ENCODE measurements around the gene ITPKA. TPM values are rescaled to one million over a fixed set of nuclear protein-coding genes. Genes with fewer than 3 reads are reported as not detected.

ITPKA gene
- total and polyA plus RNA-seq, 2 donors (not counting 1 experiment from before 2014, with no cell fraction given), result 0.22 TPM; not detected in 1

DNA sequence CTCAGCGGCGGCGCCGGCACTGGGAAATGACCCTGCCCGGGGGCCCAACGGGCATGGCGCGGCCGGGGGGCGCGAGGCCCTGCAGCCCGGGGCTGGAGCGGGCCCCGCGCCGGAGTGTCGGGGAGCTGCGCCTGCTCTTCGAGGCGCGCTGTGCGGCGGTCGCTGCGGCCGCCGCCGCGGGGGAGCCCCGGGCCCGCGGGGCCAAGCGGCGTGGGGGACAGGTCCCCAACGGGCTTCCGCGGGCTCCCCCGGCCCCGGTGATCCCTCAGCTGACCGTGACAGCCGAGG lies 172 bp downstream of the ITPKA start:
- Mint-ChIP-seq H3K9me3 (ENCODE audit: insufficient read depth) (no peaks in the 10 kb centered on the region), H3K4me1 (peaks cover 14% of the 10 kb centered on the region), H3K4me3 (peak overlapping the region; percentile 80), H3K27me3 (peaks cover 45% of the 10 kb centered on the region), H3K27ac (no peak overlapping the region)
- DNase-seq (no peak), ATAC-seq (ENCODE audit: low read depth) (no peak)
- Histone ChIP-seq H3K4me3 (ENCODE audit: control extremely low read depth in 1 of 5, extremely low read depth in 1 of 5, insufficient read depth in 1 of 5, low read depth in 2 of 5, low read length in 4 of 5) (peak overlapping the region; percentile 5 to 81 (median 55)), H3K79me2 (ENCODE audit: control insufficient read depth, insufficient read depth, low read length) (no peaks in the 10 kb centered on the region), H3K9me3 (ENCODE audit: control extremely low read depth in 1 of 3, control insufficient read depth in 2 of 3, insufficient read depth in 1 of 3, low read length in 2 of 3) (peaks cover 0 to 22% (median 0%) of the 10 kb centered on the region in 3 donors), H3K4me2 (replicated peaks; ENCODE audit: low read depth, low read length, poor library complexity, severe bottlenecking) (peak overlapping the region; percentile 100), H3K36me3 (replicated peaks in 1 of 2; ENCODE audit: control extremely low read depth in 1 of 2, control insufficient read depth in 1 of 2, extremely low read depth in 1 of 2, insufficient read depth in 2 of 2, low read length in 1 of 2) (no peaks in the 10 kb centered on the region), H2AFZ (ENCODE audit: insufficient read depth, low read depth, low read length, poor library complexity, severe bottlenecking) (peak overlapping the region; percentile 93), H4K20me1 (ENCODE audit: control insufficient read depth, insufficient read depth, low read length, poor library complexity, severe bottlenecking) (peaks cover 15% of the 10 kb centered on the region), H3K4me1 (ENCODE audit: control insufficient read depth in 2 of 2, insufficient read depth in 2 of 2, low read length in 2 of 2) (peaks cover 33 to 35% of the 10 kb centered on the region in 2 donors), H3K27ac (ENCODE audit: low read length in 2 of 2) (no peak overlapping the region), H3K9ac (ENCODE audit: low read length) (peak overlapping the region; percentile 64), H3K27me3 (replicated peaks in 1 of 4; ENCODE audit: control extremely low read depth in 1 of 4, control insufficient read depth in 3 of 4, insufficient read depth in 4 of 4, low read length in 3 of 4) (peaks cover 0 to 85% (median 35%) of the 10 kb centered on the region in 4 experiments)
- ChIA-PET CTCF (interaction anchor here (0.8 to 1.4 kb wide), 4 partner anchors 10 to 93 kb away, joined by 3 read pairs; no protein-coding TSS in a partner anchor), POLR2A (no interaction called here)
- under 1% methylated on average over 41 of the region's 41 CpGs for WGBS (ENCODE audit: insufficient coverage)
- TF ChIP-seq CTCF (IDR thresholded peaks at IDR 0.05) (no peak), EZH2 (IDR thresholded peaks at IDR 0.05; ENCODE audit: borderline replicate concordance, insufficient read depth, low read depth, low read length, poor library complexity, severe bottlenecking) (no peak)
- intact Hi-C loops (cut with micrococcal nuclease), result loop anchor here (1.0 to 2.0 kb wide), 4 partner anchors 11 to 167 kb away; partner anchors contain the start of genes LTK, MGA and RPAP1

DNA sequence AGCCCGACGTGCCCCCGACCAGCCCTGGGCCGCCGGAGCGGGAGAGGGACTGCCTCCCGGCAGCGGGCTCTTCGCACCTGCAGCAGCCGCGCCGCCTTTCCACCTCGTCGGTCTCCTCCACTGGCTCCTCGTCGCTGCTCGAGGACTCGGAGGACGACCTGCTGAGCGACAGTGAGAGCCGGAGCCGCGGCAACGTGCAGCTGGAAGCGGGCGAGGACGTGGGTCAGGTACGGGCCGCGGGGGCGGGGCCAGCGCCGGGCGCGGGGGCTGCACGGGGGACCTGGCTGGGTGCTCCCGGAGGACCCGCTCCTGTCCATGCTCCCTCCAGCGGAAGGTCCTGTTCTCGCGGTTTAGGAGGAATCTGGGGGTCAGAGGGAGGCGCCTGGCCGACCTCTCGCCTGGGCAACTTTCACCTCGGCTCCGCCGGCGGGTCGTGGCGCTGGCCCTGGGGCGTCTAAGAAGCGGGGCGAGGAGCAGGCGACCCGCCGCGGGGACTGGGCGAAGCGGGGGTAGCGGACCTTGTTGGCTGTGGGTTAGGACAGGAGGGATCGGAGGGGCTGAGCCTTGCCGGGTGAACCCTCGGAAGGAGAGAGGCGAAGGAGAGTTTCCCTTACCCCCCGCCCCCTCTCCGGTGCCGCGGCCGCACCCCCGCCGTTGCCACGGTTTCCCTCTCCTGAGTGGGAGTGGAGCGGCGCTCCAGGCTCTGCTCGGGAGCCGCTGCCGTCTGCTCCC lies 682 bp downstream of the ITPKA start:
- Histone ChIP-seq H3K27me3 (replicated peaks in 1 of 4; ENCODE audit: control extremely low read depth in 1 of 4, control insufficient read depth in 3 of 4, insufficient read depth in 4 of 4, low read length in 3 of 4) (peaks cover 0 to 85% (median 38%) of the 10 kb centered on the region in 4 experiments), H3K79me2 (ENCODE audit: control insufficient read depth, insufficient read depth, low read length) (no peaks in the 10 kb centered on the region), H3K4me3 (ENCODE audit: control extremely low read depth in 1 of 5, extremely low read depth in 1 of 5, insufficient read depth in 1 of 5, low read depth in 2 of 5, low read length in 4 of 5) (peak overlapping the region; percentile 5 to 81 (median 55)), H3K9ac (ENCODE audit: low read length) (peak overlapping the region; percentile 64), H2AFZ (ENCODE audit: insufficient read depth, low read depth, low read length, poor library complexity, severe bottlenecking) (peak overlapping the region; percentile 93), H3K4me1 (ENCODE audit: control insufficient read depth in 2 of 2, insufficient read depth in 2 of 2, low read length in 2 of 2) (peaks cover 38 to 40% of the 10 kb centered on the region in 2 donors), H3K27ac (ENCODE audit: low read length in 2 of 2) (no peak overlapping the region), H3K9me3 (ENCODE audit: control extremely low read depth in 1 of 3, control insufficient read depth in 2 of 3, insufficient read depth in 1 of 3, low read length in 2 of 3) (peaks cover 0 to 22% (median 0%) of the 10 kb centered on the region in 3 donors), H4K20me1 (ENCODE audit: control insufficient read depth, insufficient read depth, low read length, poor library complexity, severe bottlenecking) (peaks cover 15% of the 10 kb centered on the region), H3K4me2 (replicated peaks; ENCODE audit: low read depth, low read length, poor library complexity, severe bottlenecking) (peak overlapping the region; percentile 100), H3K36me3 (replicated peaks in 1 of 2; ENCODE audit: control extremely low read depth in 1 of 2, control insufficient read depth in 1 of 2, extremely low read depth in 1 of 2, insufficient read depth in 2 of 2, low read length in 1 of 2) (no peaks in the 10 kb centered on the region)
- Mint-ChIP-seq H3K4me1 (peaks cover 19% of the 10 kb centered on the region), H3K27me3 (peaks cover 49% of the 10 kb centered on the region), H3K4me3 (peak overlapping the region; percentile 80), H3K27ac (no peak overlapping the region), H3K9me3 (ENCODE audit: insufficient read depth) (no peaks in the 10 kb centered on the region)
- peak; percentile 71 for DNase-seq
- WGBS (ENCODE audit: insufficient coverage), result 2% methylated on average over 74 of the region's 77 CpGs
- intact Hi-C loops (cut with micrococcal nuclease), result no loop called here
- TF ChIP-seq CTCF (IDR thresholded peaks at IDR 0.05) (no peak), EZH2 (IDR thresholded peaks at IDR 0.05; ENCODE audit: borderline replicate concordance, insufficient read depth, low read depth, low read length, poor library complexity, severe bottlenecking) (peak; percentile 97)
- ATAC-seq (ENCODE audit: low read depth), result peak; percentile 16
- ChIA-PET CTCF (interaction anchor here (0.9 to 1.4 kb wide), 2 partner anchors 29 to 93 kb away, joined by 3 read pairs; no protein-coding TSS in a partner anchor), POLR2A (no interaction called here)

Data from B cell (primary cell).